Glutamatergic neuron (in vitro differentiated cells): ENCODE data around the gene SLC52A1. TPM values are rescaled to one million over a fixed set of nuclear protein-coding genes. Genes with fewer than 3 reads are reported as not detected.
"Not testable (repeated sequence)": the region's sequence is repeated elsewhere in the genome, so short reads cannot be mapped to it uniquely, and the experiment has no call there.

Experiments
- DNase-seq: peaks from one replicate; pipeline ENCODE4 v3.0.0; 2022
- H3K27ac Mint-ChIP-seq: one replicate; pipeline ENCODE4 v1.8.0; 2020; ENCODE audit warnings: mild to moderate bottlenecking, mixed read lengths, inconsistent platforms; ENCODE audit not compliant: unreplicated experiment
- H3K27me3 Mint-ChIP-seq: one replicate; pipeline ENCODE4 v1.8.0; 2020; ENCODE audit warnings: mild to moderate bottlenecking, moderate library complexity, mixed read lengths, inconsistent platforms; ENCODE audit not compliant: unreplicated experiment
- H3K36me3 Mint-ChIP-seq: one replicate; pipeline ENCODE4 v1.8.0; 2020; ENCODE audit warnings: mild to moderate bottlenecking, mixed read lengths, inconsistent platforms; ENCODE audit not compliant: unreplicated experiment
- H3K4me1 Mint-ChIP-seq: one replicate; pipeline ENCODE4 v1.8.0; 2020; ENCODE audit warnings: mild to moderate bottlenecking, low read depth, mixed read lengths, inconsistent platforms; ENCODE audit not compliant: unreplicated experiment
- H3K4me3 Mint-ChIP-seq: one replicate; pipeline ENCODE4 v1.8.0; 2020; ENCODE audit warnings: mild to moderate bottlenecking, mixed read lengths, inconsistent platforms; ENCODE audit not compliant: unreplicated experiment
- H3K9me3 Mint-ChIP-seq: one replicate; pipeline ENCODE4 v1.8.0; 2020; ENCODE audit warnings: mild to moderate bottlenecking, moderate library complexity, mixed read lengths, inconsistent platforms; ENCODE audit not compliant: unreplicated experiment
- CTCF ChIP-seq: fragments of 200-600 bp; sonication (generic); IDR thresholded peaks from one replicate; pipeline ENCODE4 v1.5.0; 2021; ENCODE audit not compliant: partially characterized antibody, unreplicated experiment
- long read RNA-seq: library from polyadenylated mRNA; unstranded; transcript quantifications from one replicate; pipeline ENCODE4 v2.0.0, GENCODE V29; 2020; ENCODE audit not compliant: unreplicated experiment
- total RNA-seq: library from RNA; stranded (reverse); fragmentation: NEBNext Ultra II Directional; extraction: Animal tissue kit (Norgen Biotek cat#: 25700); gene quantifications from one replicate; pipeline ENCODE4 v1.2.1, GENCODE V29; 2021; ENCODE audit not compliant: unreplicated experiment

The SLC52A1 gene
- total RNA-seq, result not detected
- long read RNA-seq, result 0 reads

GRCh38 chr17:5035315-5035714, at the start of gene SLC52A1:
Gene SLC52A1, minus strand, starts transcription at chr17:5035426. Its CDS starts 820 bp downstream, at chr17:5034606.
- Mint-ChIP-seq H3K27me3 (peaks cover 2% of the 10 kb centered on the region), H3K4me1 (no peaks in the 10 kb centered on the region), H3K27ac (no peak within 1 kb of the TSS), H3K9me3 (peaks cover 5% of the 10 kb centered on the region), H3K4me3 (no peak within 1 kb of the TSS), H3K36me3 (peaks cover 6% of the 10 kb centered on the region)
- TF ChIP-seq CTCF, result no peak
- DNase-seq, result no peak

GRCh38 chr17:5080591-5080990, 45.4 kb upstream of the SLC52A1 start:
- H3K36me3 Mint-ChIP-seq, result peaks cover 29% of the 10 kb centered on the region
- H3K4me1 Mint-ChIP-seq, result peaks cover 2% of the 10 kb centered on the region
- H3K27ac Mint-ChIP-seq, result no peak overlapping the region
- no peak for TF ChIP-seq CTCF
- H3K4me3 Mint-ChIP-seq, result no peak overlapping the region
- H3K27me3 Mint-ChIP-seq, result peaks cover 5% of the 10 kb centered on the region
- peaks cover 11% of the 10 kb centered on the region for H3K9me3 Mint-ChIP-seq
- DNase-seq, result no peak

- DNase-seq, result peak; percentile 84
- Mint-ChIP-seq H3K27me3 (peaks cover 5% of the 10 kb centered on the region), H3K36me3 (peaks cover 20% of the 10 kb centered on the region), H3K9me3 (peaks cover 4% of the 10 kb centered on the region), H3K27ac (peak within 1 kb of the TSS; percentile 69), H3K4me1 (peaks cover 2% of the 10 kb centered on the region), H3K4me3 (peak within 1 kb of the TSS; percentile 91)
- peak; percentile 13 for TF ChIP-seq CTCF
These were observed 43.1 kb upstream of the SLC52A1 start, which contains the start of gene ZFP3 for GRCh38 chr17:5078106-5079028. Gene ZFP3, plus strand, starts transcription at chr17:5078467. Its CDS starts 13,038 bp downstream, at chr17:5091505.

- H3K4me1 Mint-ChIP-seq, result peaks cover 2% of the 10 kb centered on the region
- DNase-seq, result no peak
- peak overlapping the region; percentile 91 for H3K4me3 Mint-ChIP-seq
- TF ChIP-seq CTCF, result no peak
- H3K36me3 Mint-ChIP-seq, result peaks cover 17% of the 10 kb centered on the region
- peaks cover 5% of the 10 kb centered on the region for H3K27me3 Mint-ChIP-seq
- H3K9me3 Mint-ChIP-seq, result peaks cover 4% of the 10 kb centered on the region
- H3K27ac Mint-ChIP-seq, result peak overlapping the region; percentile 69
These were observed 42.5 kb upstream of the SLC52A1 start for GRCh38 chr17:5077781-5078105.

- not testable (repeated sequence) for H3K9me3 Mint-ChIP-seq, DNase-seq, H3K4me1 Mint-ChIP-seq, H3K27me3 Mint-ChIP-seq
- H3K36me3 Mint-ChIP-seq, result peaks cover 15% of the 10 kb centered on the region
- H3K27ac Mint-ChIP-seq, result peak overlapping the region; percentile 55
- peak overlapping the region; percentile 91 for H3K4me3 Mint-ChIP-seq
These were observed 42.0 kb upstream of the SLC52A1 start for GRCh38 chr17:5077275-5077674.

GRCh38 chr17:5075472-5075871, 40.2 kb upstream of the SLC52A1 start:
- DNase-seq, H3K4me1 Mint-ChIP-seq, H3K9me3 Mint-ChIP-seq, H3K4me3 Mint-ChIP-seq, H3K27ac Mint-ChIP-seq, H3K27me3 Mint-ChIP-seq: not testable (repeated sequence)
- H3K36me3 Mint-ChIP-seq, result peaks cover 11% of the 10 kb centered on the region
